Measurements from ENCODE around the gene TESPA1.
A peak's percentile ranks its signal among the peaks of the same experiment; 100 is the strongest.
"Not testable (repeated sequence)": the region's sequence is repeated elsewhere in the genome, so short reads cannot be mapped to it uniquely, and the experiment has no call there.

Gene TESPA1

GRCh38 chr12:54993181-54993835, 8.7 kb upstream of the TESPA1 start:
- peak; percentile 67 for DNase-seq (ENCODE audit: low read depth)
- H3K4me3 ChIP-seq (ENCODE audit: low read length), result no peak overlapping the region
- peak; percentile 85 for TF ChIP-seq CTCF (IDR thresholded peaks at IDR 0.05; ENCODE audit: insufficient read depth, low read depth, low read length, missing control alignments)

- no peak for TF ChIP-seq CTCF (IDR thresholded peaks at IDR 0.05; ENCODE audit: insufficient read depth, low read depth, low read length, missing control alignments)
- no peak overlapping the region for H3K4me3 ChIP-seq (ENCODE audit: low read length)
- DNase-seq (ENCODE audit: low read depth), result no peak
Measured at GRCh38 chr12:54991991-54992375, 7.4 kb upstream of the TESPA1 start.

- no peak for DNase-seq (ENCODE audit: low read depth)
- no peak for TF ChIP-seq CTCF (IDR thresholded peaks at IDR 0.05; ENCODE audit: insufficient read depth, low read depth, low read length, missing control alignments)
- no peak overlapping the region for H3K4me3 ChIP-seq (ENCODE audit: low read length)
Measured at GRCh38 chr12:54991161-54991990, 6.8 kb upstream of the TESPA1 start.

GRCh38 chr12:54989829-54990228, 5.3 kb upstream of the TESPA1 start:
- TF ChIP-seq CTCF (IDR thresholded peaks at IDR 0.05; ENCODE audit: insufficient read depth, low read depth, low read length, missing control alignments), result no peak
- no peak for DNase-seq (ENCODE audit: low read depth)
- no peak overlapping the region for H3K4me3 ChIP-seq (ENCODE audit: low read length)

GRCh38 chr12:54988402-54989054, 4.0 kb upstream of the TESPA1 start:
- DNase-seq (ENCODE audit: low read depth), result peak; percentile 17
- no peak overlapping the region for H3K4me3 ChIP-seq (ENCODE audit: low read length)
- TF ChIP-seq CTCF (IDR thresholded peaks at IDR 0.05; ENCODE audit: insufficient read depth, low read depth, low read length, missing control alignments), result no peak

GRCh38 chr12:54987611-54988231, 3.2 kb upstream of the TESPA1 start:
- TF ChIP-seq CTCF (IDR thresholded peaks at IDR 0.05; ENCODE audit: insufficient read depth, low read depth, low read length, missing control alignments), result no peak
- no peak overlapping the region for H3K4me3 ChIP-seq (ENCODE audit: low read length)
- no peak for DNase-seq (ENCODE audit: low read depth)

- not testable (repeated sequence) for H3K4me3 ChIP-seq (ENCODE audit: low read length); DNase-seq (ENCODE audit: low read depth)
Measured at GRCh38 chr12:54986773-54987172, 2.2 kb upstream of the TESPA1 start.
